SK-N-SH (cell line): Measurements from ENCODE around the gene NTRK2. TPM values are rescaled to one million over a fixed set of nuclear protein-coding genes. Genes with fewer than 3 reads are reported as not detected.

Experiments used
- CTCF ChIA-PET: fragments of 300-600, 350-600 bp; formaldehyde crosslinking; extraction: SDS; loops from one replicate; lab custom pipeline; 2021; lab: Yijun Ruan, JAX
- POLR2A ChIA-PET: fragments of 350-600 bp; sonication (Branson Sonifier 250); formaldehyde crosslinking; extraction: SDS; loops from one replicate; lab custom pipeline; 2020; ENCODE audit warnings: antibody characterized with exemption, inconsistent platforms; lab: Yijun Ruan, JAX
- DNase-seq: peaks from one replicate; pipeline ENCODE4 v3.0.0; 2012
- H2AFZ ChIP-seq: fragments of 200-600 bp; sonication (generic); 2 replicates; pipeline ENCODE4 v1.8.1; 2016; ENCODE audit warnings: antibody characterized with exemption, mild to moderate bottlenecking, low read depth
- H3F3A ChIP-seq: fragments of 200-600 bp; sonication (generic); replicated peaks from 2 replicates; pipeline ENCODE3; 2016; ENCODE audit warnings: antibody characterized with exemption, mild to moderate bottlenecking; ENCODE audit not compliant: insufficient read depth
- H3K27ac ChIP-seq, 2 experiments: fragments of 200-500 bp in 1 of 2; fragments of 200-600 bp in 1 of 2; sonication (Bioruptor generic) in 1 of 2; sonication (generic), shearing (Covaris generic) in 1 of 2; 2 replicates each; pipeline versions ENCODE4 v1.5.1 to v1.6.1; 2014 to 2016; ENCODE audit warnings: low read depth in 2 of 2, inconsistent platforms in 1 of 2, low read length in 1 of 2, mild to moderate bottlenecking in 1 of 2, mixed read lengths in 1 of 2
- H3K27me3 ChIP-seq: fragments of 200-600 bp; sonication (generic), shearing (Covaris generic); 2 replicates; pipeline ENCODE4 v1.6.1; 2016; ENCODE audit warnings: mixed run types; ENCODE audit not compliant: insufficient read depth
- H3K36me3 ChIP-seq, 2 experiments: fragments of 200-500 bp in 1 of 2; fragments of 200-600 bp in 1 of 2; sonication (Bioruptor generic) in 1 of 2; sonication (generic) in 1 of 2; replicated peaks in 1 of 2; 2 replicates each; pipeline versions ENCODE3 to v1.5.1; 2014 to 2016; ENCODE audit warnings: low read length in 1 of 2, mild to moderate bottlenecking in 1 of 2; ENCODE audit not compliant: insufficient read depth in 2 of 2, control insufficient read depth in 1 of 2
- H3K4me1 ChIP-seq, 2 experiments: fragments of 200-500 bp in 1 of 2; fragments of 200-600 bp in 1 of 2; sonication (Bioruptor generic) in 1 of 2; sonication (generic), shearing (Covaris generic) in 1 of 2; 2 replicates each; pipeline versions ENCODE4 v1.5.1 to v1.6.1; 2014 to 2016; ENCODE audit warnings: low read depth in 1 of 2, low read length in 1 of 2, mixed run types in 1 of 2; ENCODE audit not compliant: insufficient read depth in 2 of 2, control insufficient read depth in 1 of 2
- H3K4me2 ChIP-seq: fragments of 200-600 bp; sonication (generic), shearing (Covaris generic); 2 replicates; pipeline ENCODE4 v1.6.1; 2017; ENCODE audit warnings: mixed run types
- H3K4me3 ChIP-seq, 2 experiments: fragments of 200-500 bp in 1 of 2; fragments of 200-600 bp in 1 of 2; sonication (Bioruptor generic) in 1 of 2; sonication (generic), shearing (Covaris generic) in 1 of 2; 2 replicates each; pipeline versions ENCODE4 v1.5.1 to v1.8.1; 2014 to 2016; ENCODE audit warnings: low read depth in 2 of 2, inconsistent platforms in 1 of 2, low read length in 1 of 2, mild to moderate bottlenecking in 1 of 2, mixed read lengths in 1 of 2, moderate library complexity in 1 of 2
- H3K79me2 ChIP-seq: fragments of 200-600 bp; sonication (generic); 2 replicates; pipeline ENCODE4 v1.8.1; 2017; ENCODE audit warnings: mild to moderate bottlenecking; ENCODE audit not compliant: insufficient read depth
- H3K9ac ChIP-seq: fragments of 200-600 bp; sonication (generic); 2 replicates; pipeline ENCODE4 v1.6.1; 2017; ENCODE audit warnings: mixed run types
- H3K9me2 ChIP-seq: fragments of 200-600 bp; sonication (generic); 2 replicates; pipeline ENCODE4 v1.6.1; 2017; ENCODE audit warnings: mixed run types
- H3K9me3 ChIP-seq: fragments of 200-600 bp; sonication (generic); 2 replicates; pipeline ENCODE4 v1.6.1; 2017; ENCODE audit warnings: mixed run types, mild to moderate bottlenecking, moderate library complexity
- H4K20me1 ChIP-seq: fragments of 200-600 bp; sonication (generic); 2 replicates; pipeline ENCODE4 v1.6.1; 2017; ENCODE audit warnings: mild to moderate bottlenecking, mixed run types; ENCODE audit not compliant: insufficient read depth
- EP300 ChIP-seq, 2 experiments: IDR thresholded peaks; 2 replicates each; pipeline versions ENCODE4 v1.4.0 to v1.6.1; 2012; ENCODE audit warnings: borderline replicate concordance in 1 of 2, low read depth in 1 of 2, low read length in 1 of 2
- EZH2phosphoT487 ChIP-seq: fragments of 200-600 bp; sonication (generic); IDR thresholded peaks from 2 replicates; pipeline ENCODE4 v1.6.1; 2017; ENCODE audit warnings: low read depth, mixed run types, mild to moderate bottlenecking, antibody characterized with exemption, moderate library complexity, borderline replicate concordance
- FOSL2 ChIP-seq: IDR thresholded peaks from 2 replicates; pipeline ENCODE4 v1.4.0; 2012; ENCODE audit warnings: low read depth, mild to moderate bottlenecking, moderate library complexity, borderline replicate concordance
- FOXJ3 ChIP-seq: sonication (generic); formaldehyde crosslinking; IDR thresholded peaks from 2 replicates; pipeline ENCODE4 v1.5.1; 2020; ENCODE audit warnings: mild to moderate bottlenecking, missing genetic modification reagents
- GABPA ChIP-seq: IDR thresholded peaks from 2 replicates; pipeline ENCODE4 v1.4.0; 2012; ENCODE audit warnings: low read depth, mild to moderate bottlenecking
- MEF2A ChIP-seq: IDR thresholded peaks from 2 replicates; pipeline ENCODE4 v1.4.0; 2012; ENCODE audit warnings: low read depth, borderline replicate concordance
- MXI1 ChIP-seq: IDR thresholded peaks from 2 replicates; pipeline ENCODE4 v1.6.1; 2012; ENCODE audit warnings: mild to moderate bottlenecking, low read depth, low read length, improper control_type of control experiment
- NFIC ChIP-seq: IDR thresholded peaks from 2 replicates; pipeline ENCODE4 v1.4.0; 2012; ENCODE audit warnings: borderline replicate concordance
- NRF1 ChIP-seq: IDR thresholded peaks from 2 replicates; pipeline ENCODE4 v1.6.1; 2012; ENCODE audit warnings: low read depth, mild to moderate bottlenecking, low read length
- POLR2AphosphoS5 ChIP-seq: IDR thresholded peaks from 2 replicates; pipeline ENCODE4 v1.6.1; 2012; ENCODE audit warnings: low read depth, low read length
- RAD21 ChIP-seq: IDR thresholded peaks from 2 replicates; pipeline ENCODE4 v1.6.1; 2012; ENCODE audit warnings: mild to moderate bottlenecking, low read length
- RFX5 ChIP-seq: IDR thresholded peaks from 2 replicates; pipeline ENCODE4 v1.6.1; 2012; ENCODE audit warnings: mild to moderate bottlenecking, improper control_type of control experiment, low read length
- TAF1 ChIP-seq: IDR thresholded peaks from 2 replicates; pipeline ENCODE4 v1.6.1; 2012; ENCODE audit warnings: low read depth, mild to moderate bottlenecking, low read length, moderate library complexity, borderline replicate concordance
- TCF12 ChIP-seq: IDR thresholded peaks from 2 replicates; pipeline ENCODE4 v1.4.0; 2012
- YY1 ChIP-seq: IDR thresholded peaks from 2 replicates; pipeline ENCODE4 v1.4.0; 2012; ENCODE audit warnings: low read depth, mild to moderate bottlenecking
- WGBS: methylation state at CpG from one replicate; pipeline ENCODE4 v1.1.6; 2017; ENCODE audit warnings: low lambda C conversion rate; 5-methylcytosine and 5-hydroxymethylcytosine counted together
- polyA plus RNA-seq, 3 experiments: library from polyadenylated mRNA; depleted of rRNA; stranded (reverse); fragments of >200 nt; gene quantifications; 2 replicates each; pipeline ENCODE4 v1.2.3, GENCODE V29; 2012
- TF ChIP-seq, protein P1 (sequence below): fragments of 150-350 bp; IDR thresholded peaks from 2 replicates; pipeline ENCODE4 v1.6.1; 2016; ENCODE audit warnings: mild to moderate bottlenecking, low read depth, low read length
- TF ChIP-seq, protein P2 (sequence below): IDR thresholded peaks from 2 replicates; pipeline ENCODE4; 2012
- TF ChIP-seq, protein P3 (sequence below): IDR thresholded peaks from 2 replicates; pipeline ENCODE4 v1.4.0; 2012; ENCODE audit warnings: low read depth
- TF ChIP-seq, protein P4 (sequence below): fragments of 150-350 bp; IDR thresholded peaks from 2 replicates; pipeline ENCODE4 v1.6.1; 2017; ENCODE audit warnings: antibody characterized with exemption, low read length, low read depth, borderline replicate concordance
- TF ChIP-seq, protein P5 (sequence below): IDR thresholded peaks from 2 replicates; pipeline ENCODE4 v1.4.0; 2012; ENCODE audit warnings: low read depth, borderline replicate concordance

The NTRK2 gene
- polyA plus RNA-seq, 1 of the 3 experiments (the other 2 are of a cell fraction) = 0.05 TPM

DNA sequence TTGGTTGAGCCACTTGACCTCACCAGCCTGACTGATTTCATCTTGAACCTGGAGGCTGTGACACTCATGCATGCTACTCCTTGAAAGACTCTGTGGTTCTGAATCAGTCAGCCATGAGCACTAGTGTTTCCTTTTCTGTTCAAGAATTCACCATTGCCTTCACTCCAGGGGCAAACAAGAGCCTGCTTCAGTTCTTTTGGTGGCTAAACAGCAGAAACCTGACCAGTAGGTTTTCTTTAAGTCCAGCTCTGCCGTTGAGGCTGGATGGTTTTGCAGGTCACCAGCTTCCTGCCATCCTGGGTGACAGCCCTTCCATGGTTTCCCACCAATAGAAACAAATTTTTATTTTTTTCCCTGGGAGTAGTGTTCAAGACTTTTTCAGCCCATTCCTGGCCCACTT lies 10.0 kb downstream of the NTRK2 start:
- H3K9me3 ChIP-seq = no peaks in the 10 kb centered on the region
- H3K79me2 ChIP-seq = no peaks in the 10 kb centered on the region
- no peaks in the 10 kb centered on the region for H3K27me3 ChIP-seq
- no peak for DNase-seq
- no peaks in the 10 kb centered on the region for H3K9me2 ChIP-seq
- H3K27ac ChIP-seq = no peak overlapping the region
- no peaks in the 10 kb centered on the region for H3F3A ChIP-seq
- H3K36me3 ChIP-seq = no peaks in the 10 kb centered on the region
- no peak overlapping the region for H3K4me2 ChIP-seq
- whole genome bisulfite sequencing = 43% methylated on average over 1 of the region's 1 CpG
- POLR2A ChIA-PET = no interaction called here
- peaks cover 0 to 3% of the 10 kb centered on the region in 2 experiments; a peak in 1 of 4 replicates for H3K4me1 ChIP-seq
- no peak overlapping the region for H3K9ac ChIP-seq
- CTCF ChIA-PET = interaction anchor here (0.8 to 1.4 kb wide), 5 partner anchors 8 to 579 kb away, joined by 3 to 5 read pairs (median 4); partner anchors contain the start of gene NTRK2
- H2AFZ ChIP-seq = no peak overlapping the region
- no peaks in the 10 kb centered on the region for H4K20me1 ChIP-seq
- TF ChIP-seq, protein P1, sequence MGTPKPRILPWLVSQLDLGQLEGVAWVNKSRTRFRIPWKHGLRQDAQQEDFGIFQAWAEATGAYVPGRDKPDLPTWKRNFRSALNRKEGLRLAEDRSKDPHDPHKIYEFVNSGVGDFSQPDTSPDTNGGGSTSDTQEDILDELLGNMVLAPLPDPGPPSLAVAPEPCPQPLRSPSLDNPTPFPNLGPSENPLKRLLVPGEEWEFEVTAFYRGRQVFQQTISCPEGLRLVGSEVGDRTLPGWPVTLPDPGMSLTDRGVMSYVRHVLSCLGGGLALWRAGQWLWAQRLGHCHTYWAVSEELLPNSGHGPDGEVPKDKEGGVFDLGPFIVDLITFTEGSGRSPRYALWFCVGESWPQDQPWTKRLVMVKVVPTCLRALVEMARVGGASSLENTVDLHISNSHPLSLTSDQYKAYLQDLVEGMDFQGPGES = no peak
- TF ChIP-seq RFX5 (no peak), GABPA (no peak), FOXJ3 (CRISPR knock-in tag) (no peak), FOSL2 (no peak), POLR2AphosphoS5 (no peak), MEF2A (no peak), YY1 (no peak), TCF12 (no peak), TAF1 (no peak), NRF1 (no peak), EP300 (IDR thresholded peaks at IDR 0.05; ENCODE audit: borderline replicate concordance in 1 of 2, low read depth in 1 of 2, low read length in 1 of 2) (no peak), EZH2phosphoT487 (no peak), NFIC (no peak), RAD21 (no peak), MXI1 (no peak)
- TF ChIP-seq, protein P2, sequence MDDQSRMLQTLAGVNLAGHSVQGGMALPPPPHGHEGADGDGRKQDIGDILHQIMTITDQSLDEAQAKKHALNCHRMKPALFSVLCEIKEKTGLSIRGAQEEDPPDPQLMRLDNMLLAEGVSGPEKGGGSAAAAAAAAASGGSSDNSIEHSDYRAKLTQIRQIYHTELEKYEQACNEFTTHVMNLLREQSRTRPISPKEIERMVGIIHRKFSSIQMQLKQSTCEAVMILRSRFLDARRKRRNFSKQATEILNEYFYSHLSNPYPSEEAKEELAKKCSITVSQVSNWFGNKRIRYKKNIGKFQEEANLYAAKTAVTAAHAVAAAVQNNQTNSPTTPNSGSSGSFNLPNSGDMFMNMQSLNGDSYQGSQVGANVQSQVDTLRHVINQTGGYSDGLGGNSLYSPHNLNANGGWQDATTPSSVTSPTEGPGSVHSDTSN = no peak
- TF ChIP-seq, protein P3, sequence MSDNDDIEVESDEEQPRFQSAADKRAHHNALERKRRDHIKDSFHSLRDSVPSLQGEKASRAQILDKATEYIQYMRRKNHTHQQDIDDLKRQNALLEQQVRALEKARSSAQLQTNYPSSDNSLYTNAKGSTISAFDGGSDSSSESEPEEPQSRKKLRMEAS = no peak
- TF ChIP-seq, protein P4, sequence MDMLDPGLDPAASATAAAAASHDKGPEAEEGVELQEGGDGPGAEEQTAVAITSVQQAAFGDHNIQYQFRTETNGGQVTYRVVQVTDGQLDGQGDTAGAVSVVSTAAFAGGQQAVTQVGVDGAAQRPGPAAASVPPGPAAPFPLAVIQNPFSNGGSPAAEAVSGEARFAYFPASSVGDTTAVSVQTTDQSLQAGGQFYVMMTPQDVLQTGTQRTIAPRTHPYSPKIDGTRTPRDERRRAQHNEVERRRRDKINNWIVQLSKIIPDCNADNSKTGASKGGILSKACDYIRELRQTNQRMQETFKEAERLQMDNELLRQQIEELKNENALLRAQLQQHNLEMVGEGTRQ = no peak
- TF ChIP-seq, protein P5, sequence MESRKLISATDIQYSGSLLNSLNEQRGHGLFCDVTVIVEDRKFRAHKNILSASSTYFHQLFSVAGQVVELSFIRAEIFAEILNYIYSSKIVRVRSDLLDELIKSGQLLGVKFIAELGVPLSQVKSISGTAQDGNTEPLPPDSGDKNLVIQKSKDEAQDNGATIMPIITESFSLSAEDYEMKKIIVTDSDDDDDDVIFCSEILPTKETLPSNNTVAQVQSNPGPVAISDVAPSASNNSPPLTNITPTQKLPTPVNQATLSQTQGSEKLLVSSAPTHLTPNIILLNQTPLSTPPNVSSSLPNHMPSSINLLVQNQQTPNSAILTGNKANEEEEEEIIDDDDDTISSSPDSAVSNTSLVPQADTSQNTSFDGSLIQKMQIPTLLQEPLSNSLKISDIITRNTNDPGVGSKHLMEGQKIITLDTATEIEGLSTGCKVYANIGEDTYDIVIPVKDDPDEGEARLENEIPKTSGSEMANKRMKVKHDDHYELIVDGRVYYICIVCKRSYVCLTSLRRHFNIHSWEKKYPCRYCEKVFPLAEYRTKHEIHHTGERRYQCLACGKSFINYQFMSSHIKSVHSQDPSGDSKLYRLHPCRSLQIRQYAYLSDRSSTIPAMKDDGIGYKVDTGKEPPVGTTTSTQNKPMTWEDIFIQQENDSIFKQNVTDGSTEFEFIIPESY = no peak
- H3K4me3 ChIP-seq = no peak overlapping the region
